Astrocyte of the spinal cord (primary cell): ENCODE results near the gene RAPSN.

Source experiments
- DNase-seq: peaks from one replicate; pipeline ENCODE4 v3.0.0; 2011; ENCODE audit warnings: low read depth, low spot score
- H3K4me3 ChIP-seq: 2 replicates; pipeline ENCODE4 v1.5.1; 2011; ENCODE audit warnings: low read depth, mild to moderate bottlenecking, low read length, moderate library complexity
- CTCF ChIP-seq: IDR thresholded peaks from 2 replicates; pipeline ENCODE4 v1.5.1; 2012; ENCODE audit warnings: low read depth, mild to moderate bottlenecking, low read length, inconsistent platforms
- in situ Hi-C: cut with HindIII; loops from 2 replicates; pipeline ENCODE4 v1.10.0; 2017; ENCODE audit warnings: low sequenced_read_pairs

RAPSN gene

GRCh38 chr11:47448566-47449427, at the start of gene RAPSN:
Gene RAPSN (minus strand): TSS chr11:47449136. CDS start chr11:47448964, 172 bp downstream.
- TF ChIP-seq CTCF: no peak
- in situ Hi-C loops: no loop called here
- no peak for DNase-seq
- no peak within 1 kb of the TSS for H3K4me3 ChIP-seq

- no peak for TF ChIP-seq CTCF
- no peak for DNase-seq
- in situ Hi-C loops: no loop called here
- no peak overlapping the region for H3K4me3 ChIP-seq
Measured at GRCh38 chr11:47498149-47498548, 49.2 kb upstream of the RAPSN start.

- H3K4me3 ChIP-seq: no peak overlapping the region
- no peak for DNase-seq
- TF ChIP-seq CTCF: no peak
- in situ Hi-C loops: no loop called here
Measured at GRCh38 chr11:47496808-47497207, 47.9 kb upstream of the RAPSN start.

- DNase-seq: no peak
- in situ Hi-C loops: no loop called here
- TF ChIP-seq CTCF: no peak
- no peak overlapping the region for H3K4me3 ChIP-seq
Measured at GRCh38 chr11:47495856-47496217, 46.9 kb upstream of the RAPSN start.

DNA sequence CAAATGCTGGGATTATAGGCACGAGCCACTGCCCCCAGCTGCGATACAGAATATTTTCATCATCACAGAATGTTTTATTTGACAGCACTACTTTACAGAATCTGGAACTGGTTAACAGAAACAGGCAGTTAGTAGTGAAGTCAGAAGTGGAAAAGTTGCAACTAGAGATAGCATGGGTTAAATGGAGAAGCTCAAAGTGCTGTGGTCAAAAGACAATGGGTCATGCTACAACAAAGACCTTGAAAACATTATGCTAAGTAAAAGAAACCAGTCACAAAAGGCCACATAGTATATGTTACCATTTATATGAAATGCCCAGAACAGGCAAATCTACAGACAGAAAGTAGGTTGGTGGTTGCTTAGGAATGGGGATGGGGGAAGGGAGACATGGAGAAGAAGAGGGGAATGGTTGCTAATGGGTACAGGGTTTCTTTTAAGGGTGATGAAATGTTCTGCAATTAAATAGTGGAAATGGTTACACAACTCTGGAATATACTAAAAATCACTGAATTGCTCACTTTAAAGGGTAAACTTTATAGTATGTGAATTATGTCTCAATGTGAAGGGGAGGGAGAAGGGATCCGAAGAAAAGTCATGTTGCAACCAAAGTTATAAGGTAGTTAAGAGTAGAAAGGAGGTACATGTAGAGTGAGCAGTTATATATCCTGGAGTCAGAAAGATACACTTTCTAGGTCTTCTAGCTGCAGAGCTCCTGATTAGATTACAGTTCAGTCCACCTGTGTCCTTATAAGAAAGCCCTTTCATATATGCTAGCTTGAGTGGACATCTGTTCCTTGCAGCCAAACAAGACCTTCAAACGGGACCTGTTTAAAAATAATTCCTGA, 46.3 kb upstream of the RAPSN start:
- H3K4me3 ChIP-seq: no peak overlapping the region
- TF ChIP-seq CTCF: no peak
- in situ Hi-C loops: no loop called here
- no peak for DNase-seq

DNA sequence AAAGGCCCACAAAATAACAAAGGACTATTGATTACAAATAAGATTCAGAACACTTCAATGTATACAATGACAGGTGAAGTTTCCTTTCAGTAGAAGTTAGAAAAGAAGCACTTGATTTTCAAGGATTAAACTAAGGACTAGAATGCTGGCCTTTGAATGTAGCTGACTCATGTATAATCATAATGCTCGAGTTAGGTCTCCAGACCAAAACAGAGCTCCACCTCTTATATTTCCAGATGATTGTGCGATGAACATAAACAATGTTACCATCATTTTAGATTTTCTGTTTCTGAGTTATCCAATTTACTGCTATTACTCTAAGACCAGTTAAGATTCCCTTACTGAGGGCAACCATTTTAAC, 40.4 kb upstream of the RAPSN start:
- in situ Hi-C loops: no loop called here
- no peak for DNase-seq
- no peak for TF ChIP-seq CTCF
- no peak overlapping the region for H3K4me3 ChIP-seq
